SK-N-SH (cell line): ENCODE results near the gene NSL1. TPM values are rescaled to one million over a fixed set of nuclear protein-coding genes. Genes with fewer than 3 reads are reported as not detected.
A peak's percentile ranks its signal among the peaks of the same experiment; 100 is the strongest.

Experiments used
- CTCF ChIA-PET: fragments of 300-600, 350-600 bp; formaldehyde crosslinking; extraction: SDS; loops from one replicate; lab custom pipeline; 2021; lab: Yijun Ruan, JAX
- POLR2A ChIA-PET: fragments of 350-600 bp; sonication (Branson Sonifier 250); formaldehyde crosslinking; extraction: SDS; loops from one replicate; lab custom pipeline; 2020; ENCODE audit warnings: antibody characterized with exemption, inconsistent platforms; lab: Yijun Ruan, JAX
- DNase-seq: peaks from one replicate; pipeline ENCODE4 v3.0.0; 2012
- H2AFZ ChIP-seq: fragments of 200-600 bp; sonication (generic); 2 replicates; pipeline ENCODE4 v1.8.1; 2016; ENCODE audit warnings: antibody characterized with exemption, mild to moderate bottlenecking, low read depth
- H3F3A ChIP-seq: fragments of 200-600 bp; sonication (generic); replicated peaks from 2 replicates; pipeline ENCODE3; 2016; ENCODE audit warnings: antibody characterized with exemption, mild to moderate bottlenecking; ENCODE audit not compliant: insufficient read depth
- H3K27ac ChIP-seq, 2 experiments: fragments of 200-500 bp in 1 of 2; fragments of 200-600 bp in 1 of 2; sonication (Bioruptor generic) in 1 of 2; sonication (generic), shearing (Covaris generic) in 1 of 2; 2 replicates each; pipeline versions ENCODE4 v1.5.1 to v1.6.1; 2014 to 2016; ENCODE audit warnings: low read depth in 2 of 2, inconsistent platforms in 1 of 2, low read length in 1 of 2, mild to moderate bottlenecking in 1 of 2, mixed read lengths in 1 of 2
- H3K27me3 ChIP-seq: fragments of 200-600 bp; sonication (generic), shearing (Covaris generic); 2 replicates; pipeline ENCODE4 v1.6.1; 2016; ENCODE audit warnings: mixed run types; ENCODE audit not compliant: insufficient read depth
- H3K36me3 ChIP-seq, 2 experiments: fragments of 200-500 bp in 1 of 2; fragments of 200-600 bp in 1 of 2; sonication (Bioruptor generic) in 1 of 2; sonication (generic) in 1 of 2; replicated peaks in 1 of 2; 2 replicates each; pipeline versions ENCODE3 to v1.5.1; 2014 to 2016; ENCODE audit warnings: low read length in 1 of 2, mild to moderate bottlenecking in 1 of 2; ENCODE audit not compliant: insufficient read depth in 2 of 2, control insufficient read depth in 1 of 2
- H3K4me1 ChIP-seq, 2 experiments: fragments of 200-500 bp in 1 of 2; fragments of 200-600 bp in 1 of 2; sonication (Bioruptor generic) in 1 of 2; sonication (generic), shearing (Covaris generic) in 1 of 2; 2 replicates each; pipeline versions ENCODE4 v1.5.1 to v1.6.1; 2014 to 2016; ENCODE audit warnings: low read depth in 1 of 2, low read length in 1 of 2, mixed run types in 1 of 2; ENCODE audit not compliant: insufficient read depth in 2 of 2, control insufficient read depth in 1 of 2
- H3K4me2 ChIP-seq: fragments of 200-600 bp; sonication (generic), shearing (Covaris generic); 2 replicates; pipeline ENCODE4 v1.6.1; 2017; ENCODE audit warnings: mixed run types
- H3K4me3 ChIP-seq, 2 experiments: fragments of 200-500 bp in 1 of 2; fragments of 200-600 bp in 1 of 2; sonication (Bioruptor generic) in 1 of 2; sonication (generic), shearing (Covaris generic) in 1 of 2; 2 replicates each; pipeline versions ENCODE4 v1.5.1 to v1.8.1; 2014 to 2016; ENCODE audit warnings: low read depth in 2 of 2, inconsistent platforms in 1 of 2, low read length in 1 of 2, mild to moderate bottlenecking in 1 of 2, mixed read lengths in 1 of 2, moderate library complexity in 1 of 2
- H3K79me2 ChIP-seq: fragments of 200-600 bp; sonication (generic); 2 replicates; pipeline ENCODE4 v1.8.1; 2017; ENCODE audit warnings: mild to moderate bottlenecking; ENCODE audit not compliant: insufficient read depth
- H3K9ac ChIP-seq: fragments of 200-600 bp; sonication (generic); 2 replicates; pipeline ENCODE4 v1.6.1; 2017; ENCODE audit warnings: mixed run types
- H3K9me2 ChIP-seq: fragments of 200-600 bp; sonication (generic); 2 replicates; pipeline ENCODE4 v1.6.1; 2017; ENCODE audit warnings: mixed run types
- H3K9me3 ChIP-seq: fragments of 200-600 bp; sonication (generic); 2 replicates; pipeline ENCODE4 v1.6.1; 2017; ENCODE audit warnings: mixed run types, mild to moderate bottlenecking, moderate library complexity
- H4K20me1 ChIP-seq: fragments of 200-600 bp; sonication (generic); 2 replicates; pipeline ENCODE4 v1.6.1; 2017; ENCODE audit warnings: mild to moderate bottlenecking, mixed run types; ENCODE audit not compliant: insufficient read depth
- CHD2 ChIP-seq: fragments of 150-350 bp; IDR thresholded peaks from 2 replicates; pipeline ENCODE4 v1.6.1; 2018; ENCODE audit warnings: low read length; ENCODE audit not compliant: partially characterized antibody
- ELF1 ChIP-seq: IDR thresholded peaks from 2 replicates; pipeline ENCODE4 v1.4.0; 2012
- FOXJ3 ChIP-seq: sonication (generic); formaldehyde crosslinking; IDR thresholded peaks from 2 replicates; pipeline ENCODE4 v1.5.1; 2020; ENCODE audit warnings: mild to moderate bottlenecking, missing genetic modification reagents
- FOXM1 ChIP-seq: IDR thresholded peaks from 2 replicates; pipeline ENCODE4 v1.4.0; 2012; ENCODE audit warnings: low read depth, mild to moderate bottlenecking
- GATA2 ChIP-seq: sonication (generic); formaldehyde crosslinking; IDR thresholded peaks from 2 replicates; pipeline ENCODE4 v1.5.0; 2020; ENCODE audit warnings: mild to moderate bottlenecking, missing genetic modification reagents
- MXI1 ChIP-seq: IDR thresholded peaks from 2 replicates; pipeline ENCODE4 v1.6.1; 2012; ENCODE audit warnings: mild to moderate bottlenecking, low read depth, low read length, improper control_type of control experiment
- POLR2AphosphoS5 ChIP-seq: IDR thresholded peaks from 2 replicates; pipeline ENCODE4 v1.6.1; 2012; ENCODE audit warnings: low read depth, low read length
- RAD21 ChIP-seq: IDR thresholded peaks from 2 replicates; pipeline ENCODE4 v1.6.1; 2012; ENCODE audit warnings: mild to moderate bottlenecking, low read length
- REST ChIP-seq: IDR thresholded peaks from 2 replicates; pipeline ENCODE4 v1.6.1; 2012; ENCODE audit warnings: mild to moderate bottlenecking, low read depth, low read length, moderate library complexity
- RXRA ChIP-seq: IDR thresholded peaks from 2 replicates; pipeline ENCODE4 v1.4.0; 2012; ENCODE audit warnings: low read depth, mild to moderate bottlenecking, borderline replicate concordance
- SIN3A ChIP-seq: IDR thresholded peaks from 2 replicates; pipeline ENCODE4 v1.6.1; 2012; ENCODE audit warnings: low read depth, mild to moderate bottlenecking, low read length, moderate library complexity, borderline replicate concordance
- SMC3 ChIP-seq: IDR thresholded peaks from 2 replicates; pipeline ENCODE4 v1.6.1; 2012; ENCODE audit warnings: low read depth, low read length, improper control_type of control experiment
- TAF1 ChIP-seq: IDR thresholded peaks from 2 replicates; pipeline ENCODE4 v1.6.1; 2012; ENCODE audit warnings: low read depth, mild to moderate bottlenecking, low read length, moderate library complexity, borderline replicate concordance
- TCF12 ChIP-seq: IDR thresholded peaks from 2 replicates; pipeline ENCODE4 v1.4.0; 2012
- TEAD4 ChIP-seq: IDR thresholded peaks from 2 replicates; pipeline ENCODE4 v1.4.0; 2012; ENCODE audit warnings: mild to moderate bottlenecking, borderline replicate concordance; ENCODE audit not compliant: insufficient read depth
- USF2 ChIP-seq: fragments of 150-350 bp; IDR thresholded peaks from 2 replicates; pipeline ENCODE4 v1.6.1; 2017; ENCODE audit warnings: antibody characterized with exemption, low read length, low read depth, borderline replicate concordance
- WGBS: methylation state at CpG from one replicate; pipeline ENCODE4 v1.1.6; 2017; ENCODE audit warnings: low lambda C conversion rate; 5-methylcytosine and 5-hydroxymethylcytosine counted together
- polyA plus RNA-seq, 3 experiments: library from polyadenylated mRNA; depleted of rRNA; stranded (reverse); fragments of >200 nt; gene quantifications; 2 replicates each; pipeline ENCODE4 v1.2.3, GENCODE V29; 2012

NSL1 gene
- polyA plus RNA-seq, 1 of the 3 experiments (the other 2 are of a cell fraction), result 22.5 TPM

GRCh38 chr1:212819726-212820125 is 28.1 kb upstream of the NSL1 start:
- no peak for TF ChIP-seq RXRA
- TF ChIP-seq TEAD4, result no peak
- TF ChIP-seq, all 33 proteins: peak for 0
- CTCF ChIA-PET, result no interaction called here
- H4K20me1 ChIP-seq, result no peaks in the 10 kb centered on the region
- H3F3A ChIP-seq, result no peaks in the 10 kb centered on the region
- POLR2A ChIA-PET, result no interaction called here
- H2AFZ ChIP-seq, result no peak overlapping the region
- no peaks in the 10 kb centered on the region for H3K4me1 ChIP-seq
- H3K9ac ChIP-seq, result no peak overlapping the region
- no peak overlapping the region for H3K4me2 ChIP-seq
- no peaks in the 10 kb centered on the region for H3K27me3 ChIP-seq
- WGBS, result 70% methylated on average over 5 of the region's 5 CpGs
- H3K27ac ChIP-seq, result no peak overlapping the region
- no peaks in the 10 kb centered on the region for H3K9me2 ChIP-seq
- DNase-seq, result no peak
- no peaks in the 10 kb centered on the region for H3K36me3 ChIP-seq
- H3K79me2 ChIP-seq, result no peaks in the 10 kb centered on the region
- H3K4me3 ChIP-seq, result no peak overlapping the region
- H3K9me3 ChIP-seq, result no peaks in the 10 kb centered on the region

DNA sequence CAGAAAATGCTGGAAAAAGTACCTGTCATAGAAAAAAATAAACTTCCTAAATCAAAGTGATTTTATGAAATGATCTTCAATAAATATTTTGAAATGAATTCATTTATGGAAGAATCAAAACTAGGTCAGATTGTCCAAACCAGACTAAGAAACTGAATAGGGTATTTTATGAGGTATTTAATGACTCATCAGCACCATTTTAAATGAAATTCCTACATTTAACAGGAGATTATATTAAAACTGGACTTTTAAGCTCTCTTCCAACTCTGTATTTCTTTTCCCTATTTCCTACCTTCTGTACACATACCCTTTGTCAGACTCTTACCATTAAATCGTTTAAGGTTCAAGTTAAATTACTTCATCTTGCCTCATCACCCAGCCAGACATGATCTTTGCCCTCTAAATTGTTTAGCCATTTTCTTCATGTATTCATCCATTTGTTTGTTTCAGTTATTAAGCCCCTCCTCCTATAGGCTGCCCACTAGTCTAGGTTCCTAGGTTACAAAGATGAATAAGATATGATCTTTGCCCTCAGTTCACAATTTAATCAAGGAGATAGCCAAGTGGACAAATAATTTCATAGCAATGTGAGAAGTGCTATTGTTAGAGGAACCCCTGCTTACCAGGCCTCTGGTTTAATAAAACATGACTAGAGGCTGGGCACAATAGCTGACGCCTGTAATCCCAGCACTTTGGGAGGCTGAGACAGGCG is 25.1 kb upstream of the NSL1 start:
- no peaks in the 10 kb centered on the region for H3K27me3 ChIP-seq
- WGBS, result 76% methylated on average over 3 of the region's 3 CpGs

GRCh38 chr1:212814537-212815334 is 23.2 kb upstream of the NSL1 start:
- Histone ChIP-seq H3K36me3 (peaks cover 0 to 5% of the 10 kb centered on the region in 2 experiments), H4K20me1 (no peaks in the 10 kb centered on the region), H3K27me3 (no peaks in the 10 kb centered on the region), H3K79me2 (no peaks in the 10 kb centered on the region), H3K4me2 (no peak overlapping the region), H2AFZ (no peak overlapping the region), H3F3A (no peaks in the 10 kb centered on the region), H3K9ac (no peak overlapping the region), H3K4me1 (no peaks in the 10 kb centered on the region), H3K9me2 (no peaks in the 10 kb centered on the region), H3K9me3 (no peaks in the 10 kb centered on the region), H3K4me3 (no peak overlapping the region), H3K27ac (no peak overlapping the region)
- WGBS, result 79% methylated on average over 5 of the region's 5 CpGs
- POLR2A ChIA-PET, result no interaction called here
- DNase-seq, result peak; percentile 20
- CTCF ChIA-PET, result interaction anchor here (0.6 to 1.6 kb wide), 19 partner anchors 8 to 183 kb away, joined by 3 to 23 read pairs (median 3); partner anchors contain the start of gene FLVCR1
- no peak for TF ChIP-seq CHD2
- no peak for TF ChIP-seq MXI1
- no peak for TF ChIP-seq FOXM1
- TF ChIP-seq SMC3, result peak; percentile 31
- TF ChIP-seq RAD21, result peak; percentile 41; the same call in 1 of the 2 replicates
- TF ChIP-seq POLR2AphosphoS5, result no peak
- no peak for TF ChIP-seq REST
- no peak for TF ChIP-seq SIN3A
- TF ChIP-seq GATA2 (CRISPR knock-in tag), result no peak
- TF ChIP-seq TAF1, result no peak

More for the DNA sequence above, 25.1 kb upstream of the NSL1 start:
- H3K9me3 ChIP-seq, result no peaks in the 10 kb centered on the region
- H4K20me1 ChIP-seq, result no peaks in the 10 kb centered on the region
- no peak overlapping the region for H3K9ac ChIP-seq
- DNase-seq, result peak; percentile 10
- CTCF ChIA-PET, result interaction anchor here (1.8 kb wide), 1 partner anchor 179 kb away, joined by 10 read pairs; no protein-coding TSS in a partner anchor
- H3K36me3 ChIP-seq, result peaks cover 0 to 5% of the 10 kb centered on the region in 2 experiments
- H3K4me3 ChIP-seq, result no peak overlapping the region
- POLR2A ChIA-PET, result no interaction called here
- no peaks in the 10 kb centered on the region for H3K4me1 ChIP-seq
- no peak overlapping the region for H2AFZ ChIP-seq
- H3K4me2 ChIP-seq, result no peak overlapping the region
- TF ChIP-seq FOXJ3 (CRISPR knock-in tag) (no peak), TCF12 (no peak), USF2 (no peak), ELF1 (no peak)
- no peaks in the 10 kb centered on the region for H3K79me2 ChIP-seq
- no peaks in the 10 kb centered on the region for H3F3A ChIP-seq
- no peaks in the 10 kb centered on the region for H3K9me2 ChIP-seq
- no peak overlapping the region for H3K27ac ChIP-seq
